HG03460 (cell line): ENCODE results near the gene ZKSCAN4.
A peak's percentile ranks its signal among the peaks of the same experiment; 100 is the strongest.

Experiments used
- ATAC-seq: cut with Tn5 transposase; IDR thresholded peaks from one replicate; pipeline ENCODE4 v1.9.1; 2021; ENCODE audit not compliant: unreplicated experiment

The ZKSCAN4 gene

DNA sequence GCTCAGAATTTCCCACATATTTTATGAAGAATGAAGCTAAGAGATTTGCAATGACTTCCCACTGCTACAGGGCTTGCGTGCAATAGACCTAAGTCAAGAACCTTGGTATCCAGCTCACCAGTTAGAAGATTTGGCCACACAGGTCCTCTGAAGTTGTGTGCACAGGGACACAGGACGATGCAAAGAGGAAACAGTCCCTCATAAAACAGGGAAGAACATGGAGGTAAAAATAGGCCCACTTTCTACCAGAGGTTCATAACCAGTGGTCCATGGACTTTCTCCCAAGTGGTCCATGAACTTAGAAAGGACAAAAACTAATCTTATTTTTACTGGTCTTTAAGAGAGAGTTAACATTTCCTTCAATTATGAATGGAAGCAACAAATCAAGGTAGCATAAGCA lies 1.3 kb downstream of the ZKSCAN4 start:
- ATAC-seq, result no peak

DNA sequence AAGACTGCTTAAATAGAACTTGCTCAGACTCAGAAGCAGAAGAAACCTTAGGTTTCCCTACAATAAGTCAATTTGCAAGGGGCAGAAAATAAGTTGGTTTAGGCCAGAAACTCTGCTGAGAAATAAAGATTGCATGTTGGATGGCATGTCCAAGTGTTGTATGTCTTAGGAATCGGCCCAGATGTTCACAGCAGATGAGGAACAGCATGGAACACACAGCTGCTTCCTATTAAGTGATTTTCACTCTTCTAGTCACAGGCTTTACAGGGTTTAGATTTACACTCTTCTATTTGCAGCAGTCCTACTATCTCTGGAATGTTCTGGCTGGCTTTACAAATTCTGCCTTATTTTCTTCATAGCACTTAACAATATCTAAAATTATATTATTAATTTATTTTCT lies 3.2 kb downstream of the ZKSCAN4 start:
- ATAC-seq, result no peak

DNA sequence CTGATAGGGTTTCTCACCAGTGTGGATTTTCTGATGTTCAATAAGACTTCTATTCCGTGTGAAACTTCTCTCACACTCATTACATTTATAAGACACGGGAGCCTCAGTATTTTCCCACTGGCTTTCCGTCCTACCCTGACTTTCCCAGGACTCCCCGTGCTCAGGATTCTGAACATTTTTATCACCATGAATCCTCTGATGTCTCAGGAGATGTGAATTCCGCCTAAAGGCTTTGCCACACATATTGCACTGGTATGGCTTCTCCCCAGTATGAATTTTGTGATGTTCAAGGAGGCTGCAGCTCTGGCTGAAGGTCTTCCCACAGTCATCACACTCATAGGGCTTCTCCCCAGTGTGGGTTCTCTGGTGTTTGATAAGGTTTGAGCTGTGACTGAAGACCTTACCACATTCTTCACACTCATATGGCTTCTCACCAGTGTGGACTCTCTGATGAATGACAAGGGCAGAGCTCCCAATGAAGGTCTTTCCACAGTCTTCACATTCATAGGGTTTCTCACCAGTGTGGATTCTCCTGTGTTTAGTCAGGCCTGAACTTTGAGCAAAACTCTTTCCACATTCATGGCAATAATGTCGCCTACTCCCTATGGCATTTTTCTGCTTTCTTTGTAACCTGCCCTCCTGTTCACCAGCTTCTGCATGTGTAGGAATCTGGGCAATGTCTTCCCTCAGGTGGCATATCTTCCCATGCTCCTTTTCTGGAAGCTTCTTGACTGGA lies 6.7 kb downstream of the ZKSCAN4 start:
- ATAC-seq, result no peak

DNA sequence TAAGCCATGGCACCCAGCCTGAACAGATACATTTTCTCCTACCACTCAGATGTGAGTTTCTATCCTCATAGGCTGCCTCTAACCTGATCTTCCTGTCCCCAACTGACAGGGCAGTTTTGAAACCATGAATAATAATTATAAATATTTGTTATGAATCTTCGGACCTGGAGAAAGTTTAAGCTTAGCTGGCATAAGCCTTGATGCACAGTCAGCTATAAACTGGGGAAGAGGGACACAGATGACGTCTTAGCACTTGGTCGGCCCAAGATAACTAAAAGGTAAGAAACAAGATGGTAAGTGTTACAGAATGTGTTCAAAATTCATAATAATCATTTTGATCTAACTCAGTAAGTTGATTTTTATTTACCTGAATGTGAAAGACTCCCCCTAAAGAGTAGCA lies 8.1 kb downstream of the ZKSCAN4 start:
- no peak for ATAC-seq

DNA sequence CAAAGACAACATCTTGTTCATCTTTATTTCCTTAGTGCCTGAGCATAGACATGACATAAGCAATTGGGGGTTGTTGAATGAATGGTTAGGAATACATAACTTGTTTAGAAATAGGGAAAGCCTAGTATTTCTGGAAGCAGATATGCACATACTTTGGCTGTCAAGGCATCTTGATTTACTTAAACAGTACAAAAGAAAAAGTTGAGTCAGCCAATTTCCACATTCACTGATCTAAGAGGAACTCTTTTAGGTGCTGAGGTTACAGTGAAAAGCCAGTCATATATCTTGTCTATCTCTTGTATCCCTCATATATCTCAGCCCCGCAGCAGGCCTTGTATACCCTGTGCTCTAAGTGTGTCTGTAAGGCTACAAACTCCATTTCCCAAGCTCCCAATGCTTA lies 11.6 kb downstream of the ZKSCAN4 start:
- no peak for ATAC-seq

GRCh38 chr6:28239636-28240035 lies 12.4 kb downstream of the ZKSCAN4 start:
- no peak for ATAC-seq

GRCh38 chr6:28235912-28236452 lies 16.1 kb downstream of the ZKSCAN4 start:
- no peak for ATAC-seq

DNA sequence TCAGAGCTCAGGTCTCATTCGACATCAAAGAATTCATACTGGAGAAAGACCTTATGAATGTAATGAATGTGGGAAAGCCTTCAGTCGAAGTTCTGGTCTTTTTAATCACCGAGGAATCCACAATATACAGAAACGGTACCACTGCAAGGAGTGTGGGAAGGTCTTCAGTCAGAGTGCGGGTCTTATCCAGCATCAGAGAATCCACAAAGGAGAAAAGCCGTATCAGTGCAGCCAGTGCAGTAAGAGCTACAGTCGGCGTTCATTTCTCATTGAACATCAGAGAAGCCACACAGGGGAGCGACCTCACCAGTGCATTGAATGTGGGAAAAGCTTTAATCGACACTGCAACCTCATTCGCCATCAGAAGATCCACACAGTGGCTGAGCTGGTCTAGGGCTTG lies 19.3 kb downstream of the ZKSCAN4 start:
- ATAC-seq, result no peak

DNA sequence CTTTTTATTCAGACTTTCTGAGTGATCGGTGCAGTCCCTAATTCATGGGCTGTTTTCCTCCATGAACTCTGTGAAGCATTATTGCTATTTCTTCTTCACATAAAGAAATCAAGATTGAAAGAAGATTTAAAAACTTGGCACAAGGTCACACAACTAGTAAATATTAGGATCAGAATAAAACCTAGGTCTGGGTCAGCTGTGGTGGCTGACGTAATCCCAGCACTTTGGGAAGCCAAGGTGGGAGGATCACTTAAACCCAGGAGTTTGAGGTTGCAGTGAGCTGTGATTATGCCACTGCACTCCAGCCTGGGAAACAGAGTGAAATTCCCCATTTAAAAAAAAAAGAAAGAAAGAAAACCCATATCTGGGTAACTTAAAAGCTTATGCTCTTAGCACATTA lies 25.6 kb downstream of the ZKSCAN4 start:
- no peak for ATAC-seq

DNA sequence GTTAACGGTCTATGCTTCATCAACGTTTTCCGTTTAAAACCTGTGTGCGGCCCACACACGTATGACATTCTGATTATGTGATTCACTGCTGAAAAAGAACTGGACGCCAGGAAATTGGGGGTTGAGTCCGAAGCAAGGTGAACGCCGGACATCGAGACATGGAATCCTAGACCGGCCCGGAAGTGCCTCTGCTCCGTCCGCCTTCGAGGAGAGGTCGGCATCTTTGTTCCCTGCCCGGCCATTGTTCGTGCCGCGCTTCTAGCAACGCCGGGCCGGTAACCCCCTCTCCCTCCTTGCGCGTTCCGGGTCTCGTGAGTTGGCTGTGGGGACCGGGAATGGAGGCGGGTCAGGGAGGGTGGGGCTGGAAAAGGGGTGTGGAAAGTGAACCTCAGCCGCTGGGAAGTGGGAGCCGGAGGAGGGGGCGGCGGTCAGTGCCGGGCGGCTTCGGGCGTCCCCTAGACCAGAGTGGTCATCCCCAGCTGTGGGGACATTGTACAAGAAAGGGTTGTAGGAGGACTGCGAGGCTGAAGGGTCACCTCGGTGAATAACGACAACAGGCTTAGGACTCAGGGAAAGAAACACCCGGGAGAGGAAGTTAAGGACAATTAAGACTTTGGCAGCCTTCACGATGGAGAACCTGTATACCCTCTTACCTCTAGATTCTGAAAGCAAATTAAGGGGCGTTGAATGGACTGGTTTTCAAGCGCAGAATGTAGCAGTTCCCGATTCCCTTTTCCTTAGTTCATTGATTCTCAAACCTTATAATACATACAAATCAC lies 26.8 kb downstream of the ZKSCAN4 start, which contains the start of gene ZSCAN9:
TSS of gene ZSCAN9 (plus strand) at position 220 of the 779 bp plus-strand sequence. CDS start 1,810 bp downstream, outside the sequence.
- ATAC-seq, result peak; percentile 86

DNA sequence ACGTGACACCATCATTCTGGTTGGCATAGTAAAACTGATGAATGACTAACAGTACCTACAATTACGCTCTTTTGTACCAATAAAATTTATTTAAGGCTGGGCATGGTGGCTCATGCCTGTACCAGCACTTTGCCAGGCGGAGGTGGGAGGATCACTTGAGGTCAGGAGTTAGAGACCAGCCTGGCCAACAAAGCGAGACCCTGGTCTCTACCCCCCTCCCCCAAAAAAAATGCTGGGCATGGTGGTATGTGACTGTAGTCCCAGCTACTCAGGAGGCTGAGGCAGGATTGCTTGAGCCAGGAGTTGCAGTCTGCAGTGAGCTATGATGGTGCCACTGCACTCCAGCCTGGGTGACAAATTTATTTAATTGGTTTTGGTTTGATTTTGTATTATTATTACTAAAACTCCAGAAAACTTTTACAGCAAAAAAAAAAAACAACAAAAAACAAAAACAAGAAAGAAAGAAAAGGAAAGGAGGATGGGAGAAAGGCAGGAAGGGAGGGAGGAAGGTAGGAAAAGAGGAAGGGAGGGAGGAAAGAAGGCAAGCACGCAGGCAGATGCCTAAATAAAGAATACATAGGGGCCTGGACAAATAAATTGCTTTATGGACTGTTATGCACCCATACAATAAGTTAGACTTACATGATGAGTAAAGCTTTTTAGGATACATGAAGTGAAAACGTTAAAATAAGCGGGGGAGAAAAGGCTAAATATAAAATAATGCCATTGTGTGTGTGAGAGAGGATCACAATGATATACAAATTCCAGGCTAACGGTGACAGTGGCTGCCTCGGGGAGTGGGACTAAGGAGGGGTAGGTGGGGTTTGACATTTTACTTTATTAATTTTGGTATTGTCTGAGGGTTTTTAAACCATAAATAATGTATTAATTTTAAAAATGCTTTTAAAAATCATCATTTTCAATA lies 27.7 kb downstream of the ZKSCAN4 start:
- peak; percentile 19 for ATAC-seq

DNA sequence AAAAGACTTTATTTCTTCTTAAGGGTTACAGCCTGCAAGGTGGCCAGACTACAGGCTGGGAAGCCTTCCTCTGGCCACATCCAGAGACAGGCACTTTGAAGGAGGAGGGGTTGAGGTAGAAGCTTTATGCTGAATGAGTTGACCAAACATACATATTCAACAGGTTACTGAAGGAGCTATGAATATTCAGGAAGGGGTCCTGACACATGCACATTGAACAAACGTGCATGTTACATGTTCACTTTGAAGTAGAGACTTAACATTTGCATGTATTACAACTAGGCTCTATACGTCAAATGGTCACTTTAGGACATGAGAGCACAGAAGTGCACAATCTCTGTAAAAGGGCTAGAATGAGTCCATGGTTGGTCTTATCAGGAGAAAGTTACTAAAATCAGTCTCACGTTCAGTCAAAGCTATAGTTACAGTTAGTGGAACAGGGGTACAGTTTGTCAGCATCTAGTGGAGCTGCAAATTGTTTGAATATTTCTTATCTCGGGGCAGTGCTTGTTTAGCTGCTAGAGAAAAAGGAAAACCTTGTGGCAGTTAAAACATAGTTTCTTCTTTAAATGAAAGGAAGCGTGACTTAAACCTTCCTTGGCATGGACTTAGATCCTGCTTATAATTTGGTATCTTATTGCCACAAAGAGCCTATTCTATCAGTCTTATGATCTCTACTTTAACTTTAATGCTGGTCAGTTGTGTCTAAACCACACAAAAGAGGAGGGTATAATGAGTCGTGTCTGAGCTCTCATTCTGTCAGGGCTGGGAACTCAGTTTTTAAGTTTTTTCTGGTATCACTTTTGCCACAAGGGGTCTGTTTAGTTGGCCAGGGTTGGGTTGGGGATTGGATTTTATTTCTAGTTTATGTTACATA lies 31.6 kb downstream of the ZKSCAN4 start:
- ATAC-seq, result no peak

GRCh38 chr6:28218312-28219248 lies 33.5 kb downstream of the ZKSCAN4 start:
- peak; percentile 81 for ATAC-seq

- no peak for ATAC-seq
Observed at GRCh38 chr6:28217890-28218289, 34.2 kb downstream of the ZKSCAN4 start.

GRCh38 chr6:28215425-28215824 lies 36.6 kb downstream of the ZKSCAN4 start:
- no peak for ATAC-seq

DNA sequence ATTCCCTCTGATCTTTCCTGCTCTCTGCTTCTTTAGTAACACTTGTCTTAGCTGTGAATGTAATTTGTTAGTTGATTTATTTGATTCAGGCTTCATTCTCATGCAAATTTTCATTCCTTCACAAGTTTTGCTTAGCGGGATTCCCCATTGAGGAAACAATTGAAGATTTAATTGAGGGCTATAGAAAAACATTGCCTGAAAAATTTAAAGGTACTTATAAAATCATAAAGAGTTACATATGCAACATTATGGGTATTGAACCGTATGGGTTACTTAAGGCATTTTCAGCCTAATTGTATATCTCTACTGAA lies 38.9 kb downstream of the ZKSCAN4 start:
- no peak for ATAC-seq

- ATAC-seq, result no peak
Observed at GRCh38 chr6:28212510-28213212, 39.4 kb downstream of the ZKSCAN4 start.

GRCh38 chr6:28211840-28212509 lies 40.1 kb downstream of the ZKSCAN4 start:
- no peak for ATAC-seq
